WTC11 (cell line): Measurements from ENCODE around the gene KLF13.

ENCODE experiments used
- IRF1 ChIP-seq: sonication (generic); formaldehyde crosslinking; IDR thresholded peaks from 2 replicates; pipeline ENCODE4 v1.8.0; 2023; ENCODE audit warnings: missing genetic modification reagents
- NFE2L1 ChIP-seq: sonication (generic); formaldehyde crosslinking; IDR thresholded peaks from 2 replicates; pipeline ENCODE4 v1.8.1; 2023; ENCODE audit warnings: missing genetic modification reagents
- NR2C2 ChIP-seq: sonication (generic); formaldehyde crosslinking; IDR thresholded peaks from 2 replicates; pipeline ENCODE4 v1.8.0; 2022; ENCODE audit warnings: mild to moderate bottlenecking, missing genetic modification reagents
- SP1 ChIP-seq: sonication (generic); formaldehyde crosslinking; conservative IDR thresholded peaks from 2 replicates; pipeline ENCODE4 v1.8.1; 2022; ENCODE audit warnings: missing genetic modification reagents
- TCF7 ChIP-seq: sonication (generic); formaldehyde crosslinking; IDR thresholded peaks from 2 replicates; pipeline ENCODE4 v1.8.0; 2022; ENCODE audit warnings: mild to moderate bottlenecking, low read depth, missing genetic modification reagents, moderate library complexity
- ZNF281 ChIP-seq: sonication (generic); formaldehyde crosslinking; IDR thresholded peaks from 2 replicates; pipeline ENCODE4 v1.8.0; 2023; ENCODE audit warnings: mild to moderate bottlenecking, missing genetic modification reagents
- TF ChIP-seq, protein P1 (sequence below): fragments of 200-600 bp; IDR thresholded peaks from 2 replicates; pipeline ENCODE4 v1.8.0; 2022; ENCODE audit warnings: antibody characterized with exemption
- TF ChIP-seq, protein P2 (sequence below): sonication (generic); formaldehyde crosslinking; conservative IDR thresholded peaks from 2 replicates; pipeline ENCODE4 v1.8.1; 2023; ENCODE audit warnings: mild to moderate bottlenecking, low read depth, missing genetic modification reagents, moderate library complexity
- TF ChIP-seq, protein P3 (sequence below): sonication (generic); formaldehyde crosslinking; IDR thresholded peaks from 2 replicates; pipeline ENCODE4 v1.8.1; 2022; ENCODE audit warnings: missing genetic modification reagents, borderline replicate concordance

GRCh38 chr15:31427411-31427810 is 100.8 kb downstream of the KLF13 start:
- TF ChIP-seq, protein P1, sequence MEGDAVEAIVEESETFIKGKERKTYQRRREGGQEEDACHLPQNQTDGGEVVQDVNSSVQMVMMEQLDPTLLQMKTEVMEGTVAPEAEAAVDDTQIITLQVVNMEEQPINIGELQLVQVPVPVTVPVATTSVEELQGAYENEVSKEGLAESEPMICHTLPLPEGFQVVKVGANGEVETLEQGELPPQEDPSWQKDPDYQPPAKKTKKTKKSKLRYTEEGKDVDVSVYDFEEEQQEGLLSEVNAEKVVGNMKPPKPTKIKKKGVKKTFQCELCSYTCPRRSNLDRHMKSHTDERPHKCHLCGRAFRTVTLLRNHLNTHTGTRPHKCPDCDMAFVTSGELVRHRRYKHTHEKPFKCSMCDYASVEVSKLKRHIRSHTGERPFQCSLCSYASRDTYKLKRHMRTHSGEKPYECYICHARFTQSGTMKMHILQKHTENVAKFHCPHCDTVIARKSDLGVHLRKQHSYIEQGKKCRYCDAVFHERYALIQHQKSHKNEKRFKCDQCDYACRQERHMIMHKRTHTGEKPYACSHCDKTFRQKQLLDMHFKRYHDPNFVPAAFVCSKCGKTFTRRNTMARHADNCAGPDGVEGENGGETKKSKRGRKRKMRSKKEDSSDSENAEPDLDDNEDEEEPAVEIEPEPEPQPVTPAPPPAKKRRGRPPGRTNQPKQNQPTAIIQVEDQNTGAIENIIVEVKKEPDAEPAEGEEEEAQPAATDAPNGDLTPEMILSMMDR: no peak
- TF ChIP-seq SP1 (CRISPR knock-in tag): no peak
- TF ChIP-seq, protein P2, sequence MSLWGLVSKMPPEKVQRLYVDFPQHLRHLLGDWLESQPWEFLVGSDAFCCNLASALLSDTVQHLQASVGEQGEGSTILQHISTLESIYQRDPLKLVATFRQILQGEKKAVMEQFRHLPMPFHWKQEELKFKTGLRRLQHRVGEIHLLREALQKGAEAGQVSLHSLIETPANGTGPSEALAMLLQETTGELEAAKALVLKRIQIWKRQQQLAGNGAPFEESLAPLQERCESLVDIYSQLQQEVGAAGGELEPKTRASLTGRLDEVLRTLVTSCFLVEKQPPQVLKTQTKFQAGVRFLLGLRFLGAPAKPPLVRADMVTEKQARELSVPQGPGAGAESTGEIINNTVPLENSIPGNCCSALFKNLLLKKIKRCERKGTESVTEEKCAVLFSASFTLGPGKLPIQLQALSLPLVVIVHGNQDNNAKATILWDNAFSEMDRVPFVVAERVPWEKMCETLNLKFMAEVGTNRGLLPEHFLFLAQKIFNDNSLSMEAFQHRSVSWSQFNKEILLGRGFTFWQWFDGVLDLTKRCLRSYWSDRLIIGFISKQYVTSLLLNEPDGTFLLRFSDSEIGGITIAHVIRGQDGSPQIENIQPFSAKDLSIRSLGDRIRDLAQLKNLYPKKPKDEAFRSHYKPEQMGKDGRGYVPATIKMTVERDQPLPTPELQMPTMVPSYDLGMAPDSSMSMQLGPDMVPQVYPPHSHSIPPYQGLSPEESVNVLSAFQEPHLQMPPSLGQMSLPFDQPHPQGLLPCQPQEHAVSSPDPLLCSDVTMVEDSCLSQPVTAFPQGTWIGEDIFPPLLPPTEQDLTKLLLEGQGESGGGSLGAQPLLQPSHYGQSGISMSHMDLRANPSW (CRISPR knock-in tag): no peak
- TF ChIP-seq IRF1 (CRISPR knock-in tag): no peak
- TF ChIP-seq TCF7 (CRISPR knock-in tag): no peak
- TF ChIP-seq NFE2L1 (CRISPR knock-in tag): no peak
- TF ChIP-seq, protein P3, sequence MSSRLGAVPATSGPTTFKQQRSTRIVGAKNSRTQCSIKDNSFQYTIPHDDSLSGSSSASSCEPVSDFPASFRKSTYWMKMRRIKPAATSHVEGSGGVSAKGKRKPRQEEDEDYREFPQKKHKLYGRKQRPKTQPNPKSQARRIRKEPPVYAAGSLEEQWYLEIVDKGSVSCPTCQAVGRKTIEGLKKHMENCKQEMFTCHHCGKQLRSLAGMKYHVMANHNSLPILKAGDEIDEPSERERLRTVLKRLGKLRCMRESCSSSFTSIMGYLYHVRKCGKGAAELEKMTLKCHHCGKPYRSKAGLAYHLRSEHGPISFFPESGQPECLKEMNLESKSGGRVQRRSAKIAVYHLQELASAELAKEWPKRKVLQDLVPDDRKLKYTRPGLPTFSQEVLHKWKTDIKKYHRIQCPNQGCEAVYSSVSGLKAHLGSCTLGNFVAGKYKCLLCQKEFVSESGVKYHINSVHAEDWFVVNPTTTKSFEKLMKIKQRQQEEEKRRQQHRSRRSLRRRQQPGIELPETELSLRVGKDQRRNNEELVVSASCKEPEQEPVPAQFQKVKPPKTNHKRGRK (CRISPR knock-in tag): no peak
- no peak for TF ChIP-seq NR2C2 (CRISPR knock-in tag)
- TF ChIP-seq ZNF281 (CRISPR knock-in tag): no peak
